GM12878 (cell line): Measurements from ENCODE around the gene LANCL3. TPM values are rescaled to one million over a fixed set of nuclear protein-coding genes. Genes with fewer than 3 reads are reported as not detected.
"Not testable (repeated sequence)": the region's sequence is repeated elsewhere in the genome, so short reads cannot be mapped to it uniquely, and the experiment has no call there.

ENCODE experiments used
- ATAC-seq: fragments of 200-7000 bp; cut with Tn5 transposase; 3 replicates; pipeline ENCODE4 v1.9.1; 2020; ENCODE audit warnings: mild to moderate bottlenecking, moderate library complexity
- BruUV-seq: library from RNA; stranded (reverse); fragments of 400-500 nt; replicated peaks from 2 replicates; lab custom pipeline; 2021; lab: Mats Ljungman, UMichigan
- CTCF ChIA-PET: fragments of 300-600 bp; sonication (Branson Sonifier 250); formaldehyde crosslinking; extraction: SDS; loops from one replicate; lab custom pipeline; 2021; ENCODE audit warnings: inconsistent platforms; lab: Yijun Ruan, JAX
- POLR2A ChIA-PET: fragments of 350-600 bp; formaldehyde crosslinking; extraction: SDS; loops from one replicate; lab custom pipeline; 2021; ENCODE audit warnings: inconsistent platforms; lab: Charles Lee
- RAD21 ChIA-PET: fragments of 300-600 bp; sonication (Branson Sonifier 250); formaldehyde crosslinking; loops from one replicate; lab custom pipeline; 2023; ENCODE audit warnings: antibody characterized with exemption; ENCODE audit not compliant: unreplicated experiment; lab: Charles Lee
- SMC1A ChIA-PET: fragments of 300-600 bp; sonication (Branson Sonifier 250); formaldehyde crosslinking; loops from one replicate; lab custom pipeline; 2023; ENCODE audit not compliant: unreplicated experiment, uncharacterized antibody; lab: Charles Lee
- DNase-seq: peaks from one replicate; pipeline ENCODE4 v3.0.0-alpha.2; 2011; ENCODE audit warnings: low read depth, low spot score
- FAIRE-seq: peaks from 3 replicates; lab custom pipeline; 2011; peaks lifted over from hg19 to GRCh38; lab: Jason Lieb, UNC
- H2AFZ ChIP-seq: 2 replicates; pipeline ENCODE4 v1.6.0; 2011; ENCODE audit warnings: low read depth, low read length, control low read depth; ENCODE audit not compliant: control insufficient read depth
- H3K27ac ChIP-seq: 2 replicates; pipeline ENCODE4 v1.5.1; 2011; ENCODE audit warnings: control low read depth; ENCODE audit not compliant: control insufficient read depth, insufficient read depth
- H3K27me3 ChIP-seq, 2 experiments: replicated peaks in 1 of 2; 2 replicates each; pipeline versions ENCODE4 v1.6.0 to v1.6.1; 2011; ENCODE audit warnings: low read length in 1 of 2; ENCODE audit not compliant: control insufficient read depth in 2 of 2, insufficient read depth in 2 of 2
- H3K36me3 ChIP-seq, 2 experiments: 2 replicates each; pipeline ENCODE4 v1.5.1; 2011; ENCODE audit warnings: low read length in 1 of 2; ENCODE audit not compliant: control insufficient read depth in 2 of 2, insufficient read depth in 2 of 2
- H3K4me1 ChIP-seq: 2 replicates; pipeline ENCODE4 v1.6.1; 2011; ENCODE audit warnings: mild to moderate bottlenecking, low read length, moderate library complexity, mixed read lengths; ENCODE audit not compliant: control insufficient read depth, insufficient read depth
- H3K4me2 ChIP-seq: 2 replicates; pipeline ENCODE4 v1.6.0; 2011; ENCODE audit warnings: control low read depth; ENCODE audit not compliant: control insufficient read depth, insufficient read depth
- H3K4me3 ChIP-seq: fragments of 200-600 bp; sonication (generic); 2 replicates; pipeline ENCODE4 v1.5.1; 2016
- H3K79me2 ChIP-seq: 2 replicates; pipeline ENCODE4 v1.6.0; 2011; ENCODE audit warnings: low read length; ENCODE audit not compliant: control insufficient read depth, insufficient read depth
- H3K9ac ChIP-seq: 2 replicates; pipeline ENCODE4 v1.8.0; 2011; ENCODE audit warnings: low read length, control low read depth, mixed read lengths; ENCODE audit not compliant: control insufficient read depth, insufficient read depth
- H3K9me3 ChIP-seq: replicated peaks from 3 replicates; pipeline ENCODE4 v1.5.1; 2011; ENCODE audit warnings: mild to moderate bottlenecking, low read length; ENCODE audit not compliant: control insufficient read depth, insufficient read depth
- H4K20me1 ChIP-seq: 2 replicates; pipeline ENCODE4 v1.6.0; 2011; ENCODE audit not compliant: control insufficient read depth, insufficient read depth
- CBFB ChIP-seq: IDR thresholded peaks from 2 replicates; pipeline ENCODE4 v1.6.1; 2016; ENCODE audit warnings: antibody characterized with exemption, low read depth
- PRDM15 ChIP-seq: fragments of 450-650 bp; formaldehyde crosslinking; IDR thresholded peaks from 2 replicates; pipeline ENCODE4 v1.4.0; 2020; ENCODE audit warnings: mild to moderate bottlenecking, moderate library complexity
- WGBS: methylation state at CpG from one replicate; pipeline ENCODE4 v1.1.6; 2016; ENCODE audit warnings: low lambda C conversion rate; ENCODE audit not compliant: insufficient replicate concordance, insufficient coverage; ENCODE audit errors: missing lambda C conversion rate; 5-methylcytosine and 5-hydroxymethylcytosine counted together
- in situ Hi-C: fragments of 300-500 bp; cut with MboI; formaldehyde crosslinking; loops from 9 replicates; pipeline ENCODE4 v1.14.3; 2018; ENCODE audit warnings: mixed read lengths
- intact Hi-C: fragments of 100-400 bp; cut with micrococcal nuclease; formaldehyde crosslinking; loops from one replicate; pipeline ENCODE4 v1.14.2; 2022; ENCODE audit not compliant: unreplicated experiment
- polyA plus RNA-seq, 11 experiments: library from polyadenylated mRNA; depleted of rRNA in 4 of 11; unstranded in 6 of 11; stranded (reverse) in 5 of 11; fragments of >200 nt; fragmentation: Nextera tagmentation in 4 of 11; fragmentation: Illumina TruSeq in 1 of 11; extraction: Ambion mirVana in 4 of 11; extraction: Trizol in 1 of 11; gene quantifications; 1 replicate in 1 of 11; 2 replicates in 10 of 11; pipeline versions ENCODE4 v1.2.1 to v1.2.3, GENCODE V29; 2011 to 2016; ENCODE audit warnings: inconsistent platforms in 2 of 11, missing spikeins in 2 of 11, low read depth in 1 of 11
- total RNA-seq, 4 experiments: library from RNA; depleted of rRNA in 3 of 4; stranded (reverse); fragments of >200 nt in 3 of 4; fragmentation: Illumina TruSeq in 1 of 4; extraction: Trizol in 1 of 4; gene quantifications; 2 replicates each; pipeline versions ENCODE4 v1.2.1 to v1.2.3, GENCODE V29; 2013 to 2021

Gene LANCL3
- total and polyA plus RNA-seq, 10 of the 15 experiments (the other 5 are each of a cell fraction or from before 2014, with no cell fraction given), result not detected

GRCh38 chrX:37553476-37553875 lies 18.0 kb upstream of the LANCL3 start:
- intact Hi-C loops, result no loop called here
- WGBS, result 32% methylated on average over 6 of the region's 6 CpGs
- POLR2A ChIA-PET, result no interaction called here
- Histone ChIP-seq H3K4me1 (no peaks in the 10 kb centered on the region), H3K4me2 (no peak overlapping the region)
- TF ChIP-seq PRDM15 (no peak), CBFB (no peak)
- TF ChIP-seq, all 136 proteins: peak for 0
- ChIA-PET SMC1A (no interaction called here), RAD21 (no interaction called here), CTCF (no interaction called here)
- no peak overlapping the region for H3K27ac ChIP-seq
- H2AFZ ChIP-seq, result no peak overlapping the region
- no TSS peak for BruUV-seq
- H3K27me3 ChIP-seq, result no peaks in the 10 kb centered on the region; a peak in 1 of 4 replicates
- H3K9me3 ChIP-seq, result no peaks in the 10 kb centered on the region
- H4K20me1 ChIP-seq, result no peaks in the 10 kb centered on the region
- no peaks in the 10 kb centered on the region for H3K79me2 ChIP-seq
- no peak overlapping the region for H3K4me3 ChIP-seq
- ATAC-seq (no peak), DNase-seq (no peak), FAIRE-seq (no peak)
- H3K9ac ChIP-seq, result no peak overlapping the region
- in situ Hi-C loops, result no loop called here
- H3K36me3 ChIP-seq, result no peaks in the 10 kb centered on the region

- H4K20me1 ChIP-seq, DNase-seq, FAIRE-seq, ATAC-seq, H3K27ac ChIP-seq, H3K4me3 ChIP-seq, BruUV-seq, H2AFZ ChIP-seq, H3K9ac ChIP-seq, H3K79me2 ChIP-seq, intact Hi-C loops, H3K27me3 ChIP-seq, H3K4me2 ChIP-seq, SMC1A ChIA-PET, RAD21 ChIA-PET, H3K4me1 ChIP-seq, H3K9me3 ChIP-seq, in situ Hi-C loops, CTCF ChIA-PET, H3K36me3 ChIP-seq, POLR2A ChIA-PET: not testable (repeated sequence)
- 3% methylated on average over 2 of the region's 2 CpGs for WGBS
Observed at GRCh38 chrX:37565254-37565653, 6.2 kb upstream of the LANCL3 start.

GRCh38 chrX:37570349-37570748 lies 1.1 kb upstream of the LANCL3 start:
- H3K27ac ChIP-seq, H3K36me3 ChIP-seq, H3K9ac ChIP-seq, H3K4me2 ChIP-seq, H2AFZ ChIP-seq, RAD21 ChIA-PET, DNase-seq, POLR2A ChIA-PET, CTCF ChIA-PET, FAIRE-seq, H3K27me3 ChIP-seq, in situ Hi-C loops, H3K79me2 ChIP-seq, H4K20me1 ChIP-seq, H3K9me3 ChIP-seq, H3K4me3 ChIP-seq, intact Hi-C loops, H3K4me1 ChIP-seq, BruUV-seq, ATAC-seq, SMC1A ChIA-PET: not testable (repeated sequence)
- WGBS, result no CpG with 5 or more reads among the region's 1 CpG
